GM21526 (cell line): Measurements from ENCODE around the gene MRPS5.
"Not testable (repeated sequence)": the region's sequence is repeated elsewhere in the genome, so short reads cannot be mapped to it uniquely, and the experiment has no call there.

Experiments
- ATAC-seq: cut with Tn5 transposase; IDR thresholded peaks from one replicate; pipeline ENCODE4 v1.9.1; 2021; ENCODE audit warnings: moderate library complexity; ENCODE audit not compliant: unreplicated experiment, low FRiP score

Gene MRPS5

DNA sequence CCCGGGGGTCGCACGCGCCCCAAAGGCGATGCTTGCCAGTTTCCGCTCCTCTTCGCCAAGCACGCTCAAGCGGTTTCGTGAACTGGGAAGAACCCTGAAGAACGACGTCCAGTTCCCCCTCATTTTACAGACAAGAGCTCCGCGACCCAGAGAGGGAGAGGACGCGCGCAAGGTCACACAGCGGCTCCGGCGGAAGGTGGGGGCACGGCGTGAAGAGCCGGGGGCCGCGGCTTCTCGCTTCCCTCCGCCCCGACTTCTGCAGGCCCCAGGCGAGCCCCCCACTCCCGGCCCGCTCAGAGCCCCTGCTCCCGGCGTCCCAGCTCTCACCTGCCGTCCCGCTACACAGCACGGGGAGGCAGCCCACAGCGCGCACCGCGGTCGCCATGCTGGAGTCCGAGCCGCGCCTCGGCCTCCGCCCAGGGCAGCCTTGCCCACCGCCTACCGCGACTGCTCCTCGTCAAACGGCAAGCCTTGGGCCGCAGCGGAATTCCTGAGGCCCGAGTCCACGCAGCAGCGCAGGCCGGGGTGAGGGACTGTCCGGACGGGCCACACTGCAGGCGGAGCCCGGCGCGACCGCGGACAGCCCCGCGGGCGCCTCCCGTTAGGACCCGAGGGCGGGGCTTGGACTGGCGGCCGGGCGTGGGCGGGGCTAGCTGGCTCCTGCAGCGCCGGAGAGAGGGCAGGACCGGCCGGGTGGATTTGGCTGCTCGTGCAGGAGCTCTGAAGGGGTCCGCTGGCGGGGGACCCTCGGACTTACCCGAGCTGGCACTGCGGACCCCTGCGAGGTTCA lies at the start of gene MRPS5:
TSS of gene MRPS5 (minus strand) at position 402 of the 790 bp plus-strand sequence. CDS start at position 385, 17 bp downstream.
- peak; percentile 94 for ATAC-seq

DNA sequence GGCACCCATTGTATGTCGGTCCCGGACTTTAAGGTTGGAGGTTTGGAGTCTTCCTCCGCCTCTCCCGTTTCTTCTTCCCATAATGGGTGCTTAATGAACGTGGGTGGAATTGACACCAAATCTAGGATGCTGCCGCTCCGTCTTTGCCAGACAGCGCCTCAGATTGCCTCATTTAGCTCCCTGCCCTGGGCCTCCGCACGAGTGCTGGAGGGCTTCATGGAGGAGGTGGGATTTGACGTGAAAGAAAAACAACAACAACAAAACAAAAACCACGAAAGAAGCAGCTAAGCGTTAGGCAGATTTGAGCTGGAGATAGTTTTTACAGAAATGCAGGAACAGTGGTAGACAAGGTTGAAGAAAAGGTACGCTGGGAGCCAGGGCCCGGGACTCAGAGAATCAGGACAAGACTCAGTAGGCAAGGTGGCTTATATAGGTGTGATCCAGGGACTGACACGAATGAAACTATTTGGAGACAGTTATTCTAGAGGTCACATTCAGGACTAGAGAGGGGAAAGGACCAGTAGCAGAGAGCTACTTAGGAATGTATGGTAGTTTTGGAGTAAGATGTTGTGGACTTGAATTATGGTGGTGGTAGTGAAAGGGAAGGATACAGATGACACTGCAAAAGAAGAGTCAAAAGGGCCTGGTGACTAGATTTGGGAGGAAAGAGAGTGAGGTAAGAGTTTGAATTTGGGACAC lies 44.6 kb upstream of the MRPS5 start:
- ATAC-seq, result peak; percentile 24

DNA sequence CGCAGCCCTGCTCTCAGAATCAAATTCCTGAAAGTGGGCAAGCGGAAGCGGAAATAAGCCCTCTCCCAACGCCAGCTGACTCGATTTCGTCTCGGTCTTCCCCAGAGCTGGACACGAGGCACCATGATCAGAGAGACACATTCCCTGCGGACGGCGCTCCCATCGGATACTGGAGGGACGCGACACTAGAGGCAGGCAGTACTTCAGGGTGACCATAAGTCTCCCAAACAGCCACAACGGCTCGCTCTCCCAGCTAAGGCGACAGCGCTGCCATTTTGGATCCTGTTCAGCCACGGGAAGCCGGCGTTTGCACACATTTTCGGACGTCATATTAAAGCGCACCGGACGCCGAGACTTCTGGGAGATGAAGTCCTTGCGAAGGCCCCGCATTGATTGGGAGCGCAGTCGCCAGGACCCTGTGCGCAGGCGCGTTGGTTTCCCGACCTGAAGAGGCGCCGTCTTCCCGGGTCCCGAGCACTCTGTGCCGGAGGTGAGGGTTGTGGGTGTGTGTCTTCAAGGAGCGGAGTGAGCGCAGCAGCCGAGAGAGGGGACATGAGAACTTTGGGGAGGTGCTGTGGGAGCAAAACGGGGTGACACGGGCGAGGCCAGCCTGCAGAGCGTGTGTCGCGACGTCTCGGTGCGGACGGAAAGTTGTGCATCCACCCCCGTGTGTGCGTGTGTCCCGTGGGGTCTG lies 43.9 kb upstream of the MRPS5 start, which contains the start of gene ZNF2:
TSS of gene ZNF2 (plus strand) at position 439 of the 694 bp plus-strand sequence. CDS start 10,418 bp downstream, outside the sequence.
- peak; percentile 92 for ATAC-seq

DNA sequence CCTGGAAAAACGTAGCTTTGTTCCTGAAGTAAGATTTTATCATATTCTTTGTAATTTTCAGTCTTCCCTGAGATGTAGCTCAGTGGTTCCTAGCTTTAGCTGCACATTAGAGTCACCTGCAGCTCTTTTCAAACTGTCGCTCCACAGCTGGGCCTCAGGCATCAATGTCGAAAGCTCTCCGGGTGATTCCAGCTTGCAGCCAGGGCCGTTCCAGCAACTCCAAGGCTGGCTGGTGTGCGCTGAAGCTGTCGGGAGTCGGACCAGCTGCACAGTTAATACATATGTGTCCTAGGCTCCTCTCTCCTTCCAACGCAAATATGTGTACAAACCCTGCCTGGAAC lies 43.4 kb upstream of the MRPS5 start:
- peak; percentile 2 for ATAC-seq

DNA sequence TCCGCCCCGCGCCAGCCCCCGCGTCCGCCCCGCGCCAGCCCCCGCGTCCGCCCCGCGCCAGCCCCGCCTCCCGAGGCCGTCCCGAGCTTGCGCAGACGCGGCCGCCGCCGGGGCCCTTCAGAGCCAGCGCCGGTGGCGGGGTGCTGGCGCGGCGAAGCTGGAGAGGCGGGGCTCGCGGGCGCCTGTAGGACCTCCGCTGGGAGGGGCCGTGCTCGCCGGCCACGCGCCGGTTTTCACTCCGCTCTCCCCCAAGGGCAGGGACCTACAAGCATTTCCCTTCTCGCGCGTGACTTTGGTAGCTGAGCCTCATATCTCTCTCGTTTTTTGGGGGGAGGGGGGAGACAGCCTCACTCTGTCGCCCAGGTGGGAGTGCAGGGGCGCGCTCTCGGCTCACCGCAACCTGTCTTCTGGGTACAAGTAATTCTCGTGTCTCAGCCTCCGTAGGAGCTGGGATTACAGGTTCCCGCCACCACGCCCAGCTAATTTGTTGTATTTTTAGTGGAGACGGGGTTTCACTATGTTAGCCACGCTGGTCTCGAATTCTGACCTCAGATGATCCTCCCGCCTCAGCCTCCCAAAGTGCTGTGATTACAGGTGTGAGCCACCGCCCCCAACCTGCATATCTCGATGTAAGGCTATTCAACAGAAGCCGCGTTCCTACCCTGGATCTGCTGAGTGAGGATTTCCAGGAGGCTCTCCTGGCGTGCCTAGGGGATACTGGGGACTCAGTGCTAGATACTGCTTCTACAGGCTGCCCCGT lies 38.3 kb upstream of the MRPS5 start, which contains the start of gene ZNF514:
TSS of gene ZNF514 (minus strand) at position 159 of the 760 bp plus-strand sequence. CDS start 6,595 bp downstream, outside the sequence.
- peak; percentile 86 for ATAC-seq

DNA sequence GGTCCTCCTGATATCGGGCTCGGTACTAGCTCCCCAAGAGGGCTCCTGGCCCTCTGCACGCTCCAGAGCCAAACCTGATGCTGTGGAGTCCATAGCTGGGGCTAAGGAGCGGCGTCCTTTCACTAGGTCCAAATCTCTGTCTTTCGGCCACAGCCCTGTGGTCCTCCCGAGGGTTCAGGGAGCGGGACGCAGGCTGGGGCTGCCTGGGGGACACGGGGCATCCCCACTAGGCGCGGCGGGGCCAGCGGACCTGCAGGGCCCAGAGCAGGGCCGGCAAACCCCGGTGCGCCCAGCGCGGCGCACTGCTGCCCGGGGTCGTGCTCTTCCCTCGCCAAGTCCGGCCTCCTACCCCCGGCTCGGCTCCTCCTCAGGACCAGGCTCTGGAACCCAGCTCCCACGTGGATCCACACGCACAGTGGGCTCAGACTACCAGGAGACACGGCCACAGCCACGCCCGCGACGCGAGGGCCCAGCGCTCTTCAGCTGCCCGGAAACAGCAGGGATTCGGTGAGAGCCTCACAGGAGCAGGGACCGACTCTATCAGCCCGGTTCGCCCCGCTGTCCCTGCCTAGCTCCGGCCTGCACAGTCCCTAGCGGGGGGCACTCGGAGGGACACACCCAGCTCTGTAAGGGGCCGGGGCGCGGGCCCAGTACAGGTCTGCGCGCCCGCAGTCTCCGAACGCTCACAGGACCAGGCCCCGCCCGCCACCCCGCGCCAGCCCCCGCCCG lies 37.4 kb upstream of the MRPS5 start:
- ATAC-seq, result peak; percentile 44

DNA sequence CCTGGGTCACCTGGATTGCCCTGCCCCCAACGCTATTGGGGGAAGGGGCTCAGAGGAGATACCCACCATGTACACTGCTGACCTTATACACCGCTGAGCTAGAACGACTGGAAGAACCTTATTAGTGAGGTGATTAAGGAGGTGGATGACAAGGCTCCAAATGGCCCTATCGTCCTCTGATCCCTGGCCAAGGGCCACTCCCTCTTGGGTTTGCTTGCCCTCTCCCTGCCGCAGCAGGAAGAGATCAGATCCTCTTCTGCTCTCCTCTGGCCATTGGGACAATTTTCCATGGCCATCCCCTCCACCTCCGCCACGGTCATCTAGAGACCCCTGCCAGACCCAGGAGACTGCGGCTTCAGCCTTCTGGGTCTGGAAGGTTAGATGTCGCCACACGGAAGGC lies 36.8 kb upstream of the MRPS5 start:
- ATAC-seq, result no peak

DNA sequence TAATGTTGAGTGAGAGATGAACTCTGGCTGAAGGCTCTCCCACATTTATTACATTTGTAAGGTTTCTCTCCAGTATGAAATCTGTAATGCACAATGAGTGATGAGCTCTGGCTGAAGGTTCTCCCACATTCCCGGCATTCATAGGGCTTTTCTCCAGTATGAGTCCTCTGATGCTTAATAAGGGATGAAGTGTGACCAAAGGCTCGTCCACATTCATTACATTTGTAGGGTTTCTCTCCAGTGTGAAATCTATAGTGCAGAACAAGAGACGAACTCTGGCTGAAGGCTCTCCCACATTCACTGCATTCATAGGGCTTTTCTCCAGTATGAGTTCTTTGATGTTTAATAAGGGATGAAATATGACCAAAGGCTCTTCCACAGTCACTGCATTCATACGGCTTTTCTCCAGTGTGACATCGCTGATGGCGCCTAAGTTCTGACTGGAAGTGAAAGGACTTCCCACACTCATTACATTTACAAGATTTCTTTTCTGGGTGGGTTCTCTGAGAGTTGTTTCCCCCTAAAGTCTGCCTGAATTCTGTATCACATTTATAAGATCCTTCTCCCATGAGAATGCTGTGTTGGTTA lies 27.9 kb upstream of the MRPS5 start:
- no peak for ATAC-seq

DNA sequence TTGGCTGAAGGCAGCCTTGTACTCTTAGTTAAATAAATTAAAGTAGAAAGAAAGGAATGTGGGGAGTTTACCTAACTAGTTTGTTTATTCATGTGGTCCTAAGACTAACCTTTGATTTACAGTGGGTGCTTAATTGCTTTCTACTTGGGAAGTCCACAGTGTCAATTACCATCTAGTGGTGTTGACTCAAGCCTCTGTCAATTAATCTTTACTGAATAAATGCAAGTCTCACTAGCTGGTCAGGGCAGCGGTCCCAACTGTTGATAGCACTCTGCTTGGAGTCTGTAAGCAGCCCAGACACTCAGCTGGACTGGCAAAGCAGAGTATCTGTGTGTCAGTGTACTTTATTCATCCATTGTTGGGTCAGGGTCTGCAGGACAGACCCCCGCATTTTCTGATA lies 22.2 kb upstream of the MRPS5 start:
- ATAC-seq, result no peak

DNA sequence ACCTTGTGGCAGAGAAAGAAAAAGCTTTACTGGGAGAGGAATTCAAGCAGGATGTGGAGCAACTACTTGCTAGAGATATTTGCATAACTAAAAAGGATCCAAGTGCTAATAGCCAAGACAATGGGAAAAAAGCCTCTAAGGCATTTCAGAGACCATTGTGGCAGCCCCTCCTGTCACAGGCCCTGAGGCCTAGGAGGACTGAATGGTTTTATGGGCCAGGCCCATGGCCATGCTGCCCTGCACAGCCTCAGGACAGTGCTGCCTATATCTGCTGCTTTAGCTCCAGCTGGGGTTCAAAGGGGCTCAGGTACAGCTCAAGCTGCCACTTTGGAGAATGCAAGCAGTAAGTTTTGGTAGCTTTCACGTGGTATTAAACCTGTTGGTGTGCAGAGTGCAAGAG lies 17.1 kb upstream of the MRPS5 start:
- ATAC-seq, result no peak

DNA sequence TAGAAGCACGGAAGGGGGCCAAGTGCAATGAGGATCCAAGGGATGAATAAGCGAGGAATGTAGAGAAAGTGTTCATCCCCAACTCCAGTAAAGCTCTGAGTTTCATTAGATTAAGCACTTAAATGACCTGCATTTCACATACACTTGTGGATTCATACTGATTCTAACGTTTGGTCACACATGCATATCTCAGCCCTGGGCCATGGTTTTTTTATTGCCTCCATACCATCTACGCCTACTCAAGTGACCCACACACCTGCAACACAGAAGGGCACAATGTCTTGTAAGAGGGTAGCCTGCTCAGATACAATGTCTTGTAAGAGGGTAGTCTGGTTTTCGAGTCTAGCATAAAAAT lies 566 bp upstream of the MRPS5 start:
- ATAC-seq, result peak; percentile 1

DNA sequence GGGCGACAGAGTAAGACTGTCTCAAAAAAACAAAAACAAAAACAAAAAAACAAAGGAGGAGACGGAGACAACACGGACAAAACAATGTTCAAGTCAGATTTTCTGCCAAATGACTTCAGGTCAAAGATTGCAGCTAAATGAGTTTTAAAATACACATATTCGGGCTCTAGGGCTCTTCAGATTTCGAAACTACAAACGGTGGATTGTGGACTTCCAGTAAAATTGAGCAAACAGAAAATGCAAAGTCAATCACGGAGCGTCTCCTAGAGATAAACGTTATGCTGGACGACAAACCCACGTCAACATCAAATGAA lies 558 bp downstream of the MRPS5 start:
- no peak for ATAC-seq

DNA sequence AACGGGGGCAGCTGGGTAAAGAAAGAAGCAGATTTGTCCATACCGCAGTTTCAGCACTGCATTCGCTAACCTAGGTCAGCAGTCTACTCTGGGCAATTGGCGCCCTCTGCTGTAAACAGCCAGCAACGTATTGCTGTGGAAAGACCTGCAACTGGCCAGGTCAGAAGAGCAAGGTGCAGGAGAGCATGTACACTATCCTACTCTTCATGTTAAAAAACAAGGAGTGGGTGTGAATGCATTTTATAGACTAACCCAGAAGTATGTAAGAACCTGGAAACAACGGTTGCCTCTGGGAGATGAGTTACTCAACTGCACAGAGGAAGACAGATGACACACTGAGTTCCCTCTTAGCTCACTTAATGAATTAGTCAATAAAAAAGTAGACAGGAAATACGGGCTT lies 6.2 kb downstream of the MRPS5 start:
- peak; percentile 93 for ATAC-seq

DNA sequence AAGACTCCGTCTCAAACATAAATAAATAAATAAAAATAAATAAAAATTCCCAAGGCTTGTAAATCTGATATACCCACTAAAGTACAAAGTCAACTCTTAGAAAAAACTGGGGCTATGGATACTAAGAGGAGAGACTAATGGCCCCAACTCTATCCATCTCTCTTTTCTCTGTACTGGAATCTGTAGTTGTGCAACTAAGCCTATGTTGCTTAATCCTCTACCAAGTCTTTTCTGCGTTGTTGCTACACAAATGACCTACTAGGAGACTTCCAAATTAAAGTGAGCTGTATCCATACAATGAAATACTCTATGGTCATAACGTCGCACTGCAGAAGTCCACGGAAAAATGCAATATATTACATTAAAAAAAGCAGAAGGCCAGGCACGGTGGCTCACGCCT lies 8.1 kb downstream of the MRPS5 start:
- ATAC-seq, result no peak

DNA sequence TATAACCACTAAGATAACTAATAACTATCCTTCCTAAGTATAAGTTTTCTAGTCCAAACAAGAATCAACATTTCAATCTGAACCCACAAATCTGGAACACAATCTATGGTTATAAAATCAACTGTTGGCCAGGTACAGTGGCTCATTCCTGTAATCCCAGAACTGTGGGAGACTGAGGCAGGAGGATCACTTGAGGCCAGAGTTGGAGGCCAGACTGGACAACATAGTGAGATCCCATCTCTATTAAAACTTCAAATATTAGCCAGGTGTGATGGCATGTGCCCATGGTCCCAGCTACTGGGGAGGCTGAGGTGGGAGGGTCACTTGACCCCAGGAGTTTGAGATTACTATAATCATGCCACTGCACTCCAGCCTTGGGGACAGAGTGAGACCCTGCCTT lies 11.2 kb downstream of the MRPS5 start:
- no peak for ATAC-seq

DNA sequence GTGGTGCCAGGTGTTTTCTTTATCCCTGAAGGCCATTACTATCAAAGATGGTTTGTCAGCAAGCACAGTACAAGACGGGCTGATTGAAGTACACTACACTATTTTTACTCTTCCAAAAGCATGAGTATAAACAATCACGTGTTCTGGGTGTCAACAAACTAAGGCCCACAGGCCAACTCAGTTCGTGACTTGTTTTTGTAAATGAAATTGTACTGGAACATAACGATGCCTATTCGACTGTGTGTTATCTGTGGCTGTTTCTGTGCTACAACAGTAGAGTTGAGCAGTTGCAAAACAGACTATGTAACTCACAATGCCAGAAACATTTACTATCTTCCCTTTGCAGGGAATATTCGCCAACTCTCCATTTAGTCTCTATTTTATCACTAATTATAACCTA lies 12.3 kb downstream of the MRPS5 start:
- no peak for ATAC-seq

DNA sequence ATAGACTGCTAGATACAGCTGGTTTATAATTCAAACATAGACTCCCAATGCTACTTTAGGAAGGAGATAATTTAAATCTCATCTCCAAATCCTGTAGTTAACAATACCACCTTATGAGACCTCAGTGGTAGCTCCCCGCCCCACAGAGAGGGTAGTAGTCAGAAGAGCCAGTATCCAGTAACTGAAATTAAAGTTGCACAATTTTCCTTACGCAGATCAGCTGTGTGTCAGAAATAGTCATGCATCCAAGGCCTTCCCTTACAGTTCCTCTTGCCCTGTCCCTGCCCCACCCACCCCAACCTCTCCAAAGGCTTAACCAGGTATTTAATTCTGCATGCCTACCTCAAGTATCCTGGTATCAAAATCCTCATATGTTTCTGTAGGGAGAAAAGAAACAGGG lies 15.5 kb downstream of the MRPS5 start:
- ATAC-seq, result no peak

DNA sequence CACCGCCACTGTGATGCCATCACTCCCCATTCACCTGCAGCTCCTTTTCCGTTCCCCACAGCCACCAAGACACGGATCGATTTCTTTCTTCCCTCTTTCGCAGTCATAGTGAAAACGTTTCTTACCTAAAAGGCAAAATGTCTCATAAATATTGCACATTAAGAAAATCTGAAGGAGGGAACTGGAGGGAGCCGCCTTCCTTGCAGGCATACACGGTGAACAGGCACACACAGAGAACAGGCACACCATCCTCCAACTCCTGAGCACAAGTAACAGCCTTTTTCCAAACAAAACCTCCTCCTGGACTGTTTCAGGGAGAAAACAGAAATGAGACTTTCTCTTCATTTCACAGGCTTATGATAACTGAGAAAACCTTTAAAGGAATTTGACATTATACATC lies 17.0 kb downstream of the MRPS5 start:
- ATAC-seq, result no peak

DNA sequence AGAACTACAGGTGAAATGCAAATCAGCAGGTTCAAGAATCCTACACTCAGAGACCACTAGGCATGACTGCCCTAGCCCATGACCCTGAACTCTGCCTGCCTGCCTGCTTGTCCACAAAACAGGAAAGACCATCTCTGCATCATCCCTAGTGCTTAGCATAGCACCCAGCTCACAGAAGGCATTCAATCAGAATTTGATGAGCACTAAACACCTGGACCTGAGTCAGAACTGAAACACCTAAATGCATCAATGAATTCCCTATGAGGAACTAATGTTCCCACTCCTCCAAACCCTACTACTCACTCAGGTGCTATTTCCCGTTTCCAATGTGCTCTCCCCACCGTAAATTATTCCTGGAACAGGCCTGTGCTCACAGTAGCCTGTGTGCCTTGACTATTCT lies 21.7 kb downstream of the MRPS5 start:
- ATAC-seq, result no peak

DNA sequence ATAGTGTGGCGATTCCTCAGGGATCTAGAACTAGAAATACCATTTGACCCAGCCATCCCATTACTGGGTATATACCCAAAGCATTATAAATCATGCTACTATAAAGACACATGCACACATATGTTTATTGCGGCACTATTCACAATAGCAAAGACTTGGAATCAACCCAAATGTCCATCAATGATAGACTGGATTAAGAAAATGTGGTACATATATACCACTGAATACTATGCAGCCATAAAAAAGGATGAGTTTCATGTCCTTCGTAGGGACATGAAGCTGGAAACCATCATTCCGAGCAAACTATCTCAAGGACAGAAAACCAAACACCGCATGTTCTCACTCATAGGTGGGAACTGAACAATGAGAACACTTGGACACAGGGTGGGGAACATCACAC lies 23.3 kb downstream of the MRPS5 start:
- ATAC-seq, result not testable (repeated sequence)
